GM21786 (cell line): ENCODE measurements around the gene WDR87.
"Not testable (repeated sequence)": the region's sequence is repeated elsewhere in the genome, so short reads cannot be mapped to it uniquely, and the experiment has no call there.

ENCODE experiments used
- ATAC-seq: cut with Tn5 transposase; IDR thresholded peaks from one replicate; pipeline ENCODE4 v1.9.1; 2021; ENCODE audit not compliant: unreplicated experiment

WDR87 gene

DNA sequence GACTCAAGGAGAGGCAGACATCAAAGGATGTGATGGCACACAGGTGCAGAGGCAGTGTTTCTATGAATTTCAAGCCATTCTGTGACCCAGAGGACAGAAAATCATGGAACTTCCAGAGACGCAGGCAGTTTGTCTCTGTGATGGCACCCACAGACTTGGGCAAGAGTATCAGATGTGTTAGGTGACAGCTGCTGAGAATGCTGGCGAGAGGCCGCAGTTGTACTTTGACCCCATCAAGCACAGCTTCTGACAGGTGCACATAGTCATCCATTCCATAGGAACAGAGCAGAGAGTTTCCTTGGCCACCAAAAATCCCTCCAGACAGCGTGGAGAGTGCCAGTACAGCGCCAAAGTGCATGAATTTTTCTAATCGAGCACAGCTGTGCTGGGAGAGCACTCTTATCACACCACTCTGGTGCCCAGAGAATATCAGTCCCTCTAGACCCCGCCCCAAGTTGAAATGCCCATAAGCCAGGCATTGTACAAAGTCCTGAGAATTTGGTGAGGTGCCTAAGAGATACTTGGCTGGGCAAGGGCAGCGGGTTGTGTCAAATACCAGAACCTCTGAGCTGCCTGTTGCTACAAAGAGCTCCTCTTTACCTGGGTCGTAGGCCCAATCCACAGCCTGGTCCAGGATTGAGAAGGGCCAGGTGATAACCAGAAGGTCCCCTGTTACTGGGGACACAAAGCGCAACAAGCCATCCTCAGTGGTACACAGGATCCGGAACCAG lies 12.4 kb downstream of the WDR87 start:
- ATAC-seq, result no peak

- no peak for ATAC-seq
Observed at GRCh38 chr19:37886571-37886970, 19.8 kb downstream of the WDR87 start.

GRCh38 chr19:37885392-37885791 lies 21.0 kb downstream of the WDR87 start:
- no peak for ATAC-seq

DNA sequence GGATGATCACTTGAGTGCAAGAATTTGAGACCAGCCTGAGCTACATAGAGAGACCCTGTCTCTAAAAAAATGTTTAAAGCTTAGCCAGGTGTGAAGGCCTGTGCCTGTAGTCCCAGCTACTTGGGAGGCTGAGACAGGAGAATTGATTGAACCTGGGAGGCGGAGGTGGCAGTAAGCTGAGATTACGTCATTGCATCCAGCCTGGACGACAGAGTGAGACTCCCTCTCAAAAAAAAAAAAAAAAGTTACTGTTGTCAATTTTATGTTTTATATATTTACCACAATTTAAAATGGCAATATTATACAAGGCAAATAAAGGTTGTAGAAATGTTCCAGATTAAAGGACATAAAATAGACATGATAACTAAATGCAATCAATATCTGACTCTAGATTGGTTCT lies 29.2 kb downstream of the WDR87 start:
- no peak for ATAC-seq

- no peak for ATAC-seq
Observed at GRCh38 chr19:37876032-37876431, 30.4 kb downstream of the WDR87 start.

- ATAC-seq, result no peak
Observed at GRCh38 chr19:37874784-37875183, 31.6 kb downstream of the WDR87 start.

DNA sequence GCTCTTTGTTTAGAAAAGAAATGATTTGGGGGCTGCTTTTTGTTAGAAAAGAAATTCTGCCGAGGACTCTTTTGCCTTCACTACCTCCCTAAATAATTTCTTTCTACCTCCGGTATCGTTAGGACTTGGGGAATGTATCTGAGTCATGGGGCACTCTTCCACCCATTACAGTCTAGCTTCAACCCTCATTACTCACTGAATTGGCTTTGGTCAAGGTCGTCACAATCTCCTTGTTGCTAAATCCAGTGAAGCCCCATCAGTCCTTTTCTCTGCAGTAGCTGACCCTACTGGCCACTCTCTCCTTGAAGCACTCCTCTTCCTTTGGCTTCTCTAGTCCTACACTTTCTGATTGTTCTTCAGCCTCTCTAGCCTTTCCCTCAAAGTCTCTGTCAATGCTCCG lies 34.0 kb downstream of the WDR87 start:
- ATAC-seq, result no peak

GRCh38 chr19:37869766-37870340 lies 36.5 kb downstream of the WDR87 start:
- ATAC-seq, result no peak

- ATAC-seq, result no peak
Observed at GRCh38 chr19:37867831-37868230, 38.6 kb downstream of the WDR87 start.

GRCh38 chr19:37865930-37866329 lies 40.5 kb downstream of the WDR87 start:
- not testable (repeated sequence) for ATAC-seq

DNA sequence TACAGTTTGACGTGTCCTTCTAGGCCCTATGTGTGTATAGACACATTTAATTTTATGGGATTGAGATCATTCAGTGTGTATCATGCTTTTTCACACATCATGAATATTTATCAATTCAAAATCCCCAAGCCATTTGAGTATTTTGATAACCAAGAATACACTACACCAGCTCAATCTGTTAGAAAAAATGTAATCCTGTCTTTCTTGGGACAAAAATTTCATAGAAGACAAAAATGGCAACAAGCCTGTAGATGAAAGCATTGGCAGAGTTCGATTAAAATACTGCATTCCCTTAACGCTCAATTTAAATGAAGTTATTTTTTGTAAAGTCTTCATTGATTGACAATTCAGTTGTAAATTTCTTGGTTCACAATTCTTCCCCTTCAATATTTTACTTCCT lies 41.9 kb downstream of the WDR87 start:
- no peak for ATAC-seq

- no peak for ATAC-seq
Observed at GRCh38 chr19:37855098-37855497, 51.3 kb downstream of the WDR87 start.

DNA sequence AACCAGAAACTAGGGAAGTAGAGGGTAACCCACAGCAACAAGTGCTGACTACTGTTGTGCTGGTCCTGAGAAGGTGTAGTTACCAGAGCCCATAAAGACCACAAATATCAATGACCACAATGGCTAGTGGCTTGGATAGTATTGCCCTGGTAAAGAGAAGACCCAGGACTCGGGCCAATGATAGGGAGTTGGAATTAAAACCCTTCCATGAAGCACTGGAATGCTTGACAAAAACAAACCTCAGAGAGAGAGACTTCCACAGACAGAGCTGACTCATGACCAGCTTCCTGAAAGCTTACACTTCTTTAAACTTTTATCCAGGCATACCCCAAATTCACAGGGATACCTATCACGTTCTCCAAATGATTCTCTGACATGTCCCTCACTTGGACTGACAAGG lies 60.5 kb downstream of the WDR87 start:
- no peak for ATAC-seq
